GM12865 (cell line): ENCODE measurements around the gene SORCS2.

Source experiments
- DNase-seq: peaks from one replicate; pipeline ENCODE4 v3.0.0; 2010; ENCODE audit warnings: low read depth
- H3K4me3 ChIP-seq: 2 replicates; pipeline ENCODE4 v1.5.1; 2011; ENCODE audit warnings: mild to moderate bottlenecking, low read depth, low read length, control low read depth
- TF ChIP-seq, protein P1 (sequence below): IDR thresholded peaks from 2 replicates; pipeline ENCODE4 v1.5.1; 2011; ENCODE audit warnings: low read length, control low read depth, low read depth, inconsistent platforms; ENCODE audit not compliant: insufficient read depth; ENCODE audit errors: missing control alignments

The SORCS2 gene

DNA sequence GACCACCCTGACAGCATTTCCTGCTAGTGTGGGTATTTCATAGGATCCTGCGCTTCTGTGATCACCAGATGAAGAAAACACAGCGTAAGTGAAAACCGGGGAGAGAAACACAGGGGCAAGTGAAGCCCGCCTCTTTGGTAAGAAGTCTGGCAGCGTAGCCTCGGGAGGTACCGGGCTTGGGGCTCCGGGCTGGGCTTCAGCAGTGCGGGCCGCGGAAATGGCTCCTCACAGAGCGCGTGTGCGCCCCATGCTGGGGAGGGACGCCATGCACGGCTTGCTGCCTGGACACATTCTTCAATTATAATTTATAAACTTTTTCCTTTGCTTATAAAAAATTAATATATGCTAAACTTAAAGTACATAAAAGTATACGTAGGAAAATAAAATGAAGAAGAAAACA is 595.9 kb downstream of the SORCS2 start:
- TF ChIP-seq, protein P1, sequence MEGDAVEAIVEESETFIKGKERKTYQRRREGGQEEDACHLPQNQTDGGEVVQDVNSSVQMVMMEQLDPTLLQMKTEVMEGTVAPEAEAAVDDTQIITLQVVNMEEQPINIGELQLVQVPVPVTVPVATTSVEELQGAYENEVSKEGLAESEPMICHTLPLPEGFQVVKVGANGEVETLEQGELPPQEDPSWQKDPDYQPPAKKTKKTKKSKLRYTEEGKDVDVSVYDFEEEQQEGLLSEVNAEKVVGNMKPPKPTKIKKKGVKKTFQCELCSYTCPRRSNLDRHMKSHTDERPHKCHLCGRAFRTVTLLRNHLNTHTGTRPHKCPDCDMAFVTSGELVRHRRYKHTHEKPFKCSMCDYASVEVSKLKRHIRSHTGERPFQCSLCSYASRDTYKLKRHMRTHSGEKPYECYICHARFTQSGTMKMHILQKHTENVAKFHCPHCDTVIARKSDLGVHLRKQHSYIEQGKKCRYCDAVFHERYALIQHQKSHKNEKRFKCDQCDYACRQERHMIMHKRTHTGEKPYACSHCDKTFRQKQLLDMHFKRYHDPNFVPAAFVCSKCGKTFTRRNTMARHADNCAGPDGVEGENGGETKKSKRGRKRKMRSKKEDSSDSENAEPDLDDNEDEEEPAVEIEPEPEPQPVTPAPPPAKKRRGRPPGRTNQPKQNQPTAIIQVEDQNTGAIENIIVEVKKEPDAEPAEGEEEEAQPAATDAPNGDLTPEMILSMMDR, result no peak
- H3K4me3 ChIP-seq, result no peak overlapping the region
- no peak for DNase-seq

DNA sequence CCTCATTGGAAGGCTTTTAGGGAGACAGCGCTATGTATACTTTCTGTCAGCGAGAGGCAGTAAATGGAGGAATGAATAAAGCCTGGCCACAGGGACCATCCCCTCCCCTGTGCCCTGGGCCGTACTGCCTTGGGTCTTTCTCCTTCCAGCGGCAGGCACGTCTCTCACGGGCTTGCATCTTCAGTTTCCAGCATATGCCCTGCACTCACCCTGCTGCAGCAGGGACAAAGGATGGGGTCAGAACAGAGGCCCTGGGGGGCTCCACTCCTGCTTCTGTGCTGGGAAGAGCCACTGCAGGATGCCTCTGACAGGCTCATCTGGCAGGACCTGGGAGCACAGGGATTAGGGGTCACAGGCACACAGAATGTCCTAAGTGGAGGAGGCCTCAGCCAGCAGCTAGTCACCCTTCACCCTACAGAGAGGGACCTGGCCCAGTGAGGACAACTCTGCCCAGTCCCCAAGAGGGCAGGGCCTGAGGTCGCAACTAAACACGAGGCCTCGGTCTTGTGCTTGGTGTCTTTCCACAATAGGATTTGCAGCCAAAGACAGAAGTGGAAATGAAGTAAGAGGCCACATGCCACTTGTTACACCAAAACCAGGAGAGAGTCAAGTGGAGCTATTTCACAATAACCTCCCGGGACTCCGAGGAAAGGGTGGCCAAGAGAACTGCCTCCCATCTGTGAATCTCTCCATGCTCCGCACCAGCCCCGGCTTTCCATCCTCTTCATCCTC is 596.5 kb downstream of the SORCS2 start:
- TF ChIP-seq, protein P1, result no peak
- no peak overlapping the region for H3K4me3 ChIP-seq
- DNase-seq, result no peak

DNA sequence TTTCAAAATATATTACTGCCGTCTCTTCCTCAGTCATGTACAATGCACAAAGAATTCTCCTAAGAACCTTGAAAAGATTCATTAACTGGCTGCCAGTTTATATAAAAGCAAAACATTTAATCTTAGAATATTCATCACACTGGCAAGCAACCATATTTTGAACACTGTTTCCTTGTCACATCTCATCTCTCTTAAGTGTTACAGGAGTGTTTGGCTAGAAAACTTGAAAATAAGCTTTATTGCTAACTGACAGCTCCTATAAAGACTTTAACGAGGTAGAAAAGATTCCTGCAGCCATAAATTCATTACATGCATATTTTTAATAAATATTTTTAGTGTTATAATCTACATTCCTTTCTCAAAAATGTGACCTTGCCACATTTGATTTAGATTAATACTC is 597.7 kb downstream of the SORCS2 start:
- TF ChIP-seq, protein P1, result no peak
- DNase-seq, result no peak
- H3K4me3 ChIP-seq, result no peak overlapping the region

DNA sequence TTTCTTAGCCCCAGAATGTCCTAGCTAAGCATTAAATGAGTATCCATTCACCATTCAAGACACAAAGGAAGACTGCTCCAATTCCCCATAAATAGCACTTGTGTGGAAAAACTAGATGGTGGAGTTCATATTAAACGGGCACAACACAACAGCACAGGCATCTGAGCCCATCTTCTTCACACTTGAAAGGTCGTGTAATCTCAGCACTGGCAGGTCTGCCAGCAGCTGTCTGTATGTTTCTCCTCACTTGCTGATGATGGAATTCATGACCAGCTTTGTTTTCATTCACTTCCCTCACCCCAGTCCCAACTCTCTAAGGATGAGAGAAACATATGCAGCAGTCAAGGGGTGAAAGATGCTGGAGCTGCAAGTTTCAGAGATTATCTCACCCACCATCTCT is 598.7 kb downstream of the SORCS2 start:
- DNase-seq, result no peak
- TF ChIP-seq, protein P1, result no peak

More for the DNA sequence above, 598.7 kb downstream of the SORCS2 start:
- H3K4me3 ChIP-seq, result no peak overlapping the region
